WTC11 (cell line): ENCODE measurements around the gene PRCD. TPM values are rescaled to one million over a fixed set of nuclear protein-coding genes. Genes with fewer than 3 reads are reported as not detected.
A peak's percentile ranks its signal among the peaks of the same experiment; 100 is the strongest.

Experiments
- ATAC-seq: fragments of 200-7000 bp; cut with Tn5 transposase; 2 replicates; pipeline ENCODE4 v1.10.0; 2021; ENCODE audit warnings: mild to moderate bottlenecking, moderate library complexity
- CTCF ChIA-PET: fragments of 300-600 bp; sonication (Branson Sonifier 250); formaldehyde crosslinking; loops from one replicate; lab custom pipeline; 2021; ENCODE audit warnings: antibody characterized with exemption; lab: Charles Lee
- POLR2A ChIA-PET: fragments of 350-600 bp; sonication (Branson Sonifier 250); formaldehyde crosslinking; loops from one replicate; lab custom pipeline; 2021; ENCODE audit warnings: antibody characterized with exemption; lab: Charles Lee
- DNase-seq: peaks from one replicate; pipeline ENCODE4 v3.0.0; 2021; ENCODE audit warnings: low spot score
- H3K27ac Mint-ChIP-seq: 2 replicates; pipeline ENCODE4 v1.8.0; 2021; ENCODE audit warnings: mixed read lengths
- H3K27me3 Mint-ChIP-seq: 2 replicates; pipeline ENCODE4 v1.8.0; 2021; ENCODE audit warnings: low read depth, mild to moderate bottlenecking, moderate library complexity, mixed read lengths
- H3K36me3 Mint-ChIP-seq: 2 replicates; pipeline ENCODE4 v1.8.0; 2021; ENCODE audit warnings: mixed read lengths
- H3K4me1 Mint-ChIP-seq: 2 replicates; pipeline ENCODE4 v1.8.0; 2022; ENCODE audit warnings: mixed read lengths
- H3K4me3 Mint-ChIP-seq: 2 replicates; pipeline ENCODE4 v1.8.0; 2021; ENCODE audit warnings: mild to moderate bottlenecking, moderate library complexity, mixed read lengths
- H3K9me3 Mint-ChIP-seq: 2 replicates; pipeline ENCODE4 v1.8.0; 2021; ENCODE audit warnings: mixed read lengths
- ELF4 ChIP-seq: sonication (generic); formaldehyde crosslinking; IDR thresholded peaks from 2 replicates; pipeline ENCODE4 v1.8.1; 2022; ENCODE audit warnings: low read depth, mild to moderate bottlenecking, moderate library complexity, missing genetic modification reagents
- NFE2L1 ChIP-seq: sonication (generic); formaldehyde crosslinking; IDR thresholded peaks from 2 replicates; pipeline ENCODE4 v1.8.1; 2023; ENCODE audit warnings: missing genetic modification reagents
- ZNF138 ChIP-seq: sonication (generic); formaldehyde crosslinking; conservative IDR thresholded peaks from 2 replicates; pipeline ENCODE4 v1.8.1; 2022; ENCODE audit warnings: mild to moderate bottlenecking, moderate library complexity, missing genetic modification reagents
- ZNF423 ChIP-seq: fragments of 250-450 bp; sonication (Bioruptor Pico); IDR thresholded peaks from 2 replicates; pipeline ENCODE4 v2.1.2; 2022; ENCODE audit warnings: mild to moderate bottlenecking, moderate library complexity
- total RNA-seq: library from RNA; stranded (reverse); gene quantifications from 3 replicates; pipeline ENCODE4 v1.2.3, GENCODE V29; 2021
- TF ChIP-seq, protein P1 (sequence below): fragments of 250-450 bp; sonication (Bioruptor Pico); IDR thresholded peaks from 2 replicates; pipeline ENCODE4 v1.9.0; 2021; ENCODE audit warnings: mild to moderate bottlenecking
- TF ChIP-seq, protein P2 (sequence below): sonication (generic); formaldehyde crosslinking; IDR thresholded peaks from 2 replicates; pipeline ENCODE4 v1.8.0; 2023; ENCODE audit warnings: mild to moderate bottlenecking, missing genetic modification reagents
- TF ChIP-seq, protein P3 (sequence below): sonication (generic); formaldehyde crosslinking; IDR thresholded peaks from 2 replicates; pipeline ENCODE4 v1.8.1; 2023; ENCODE audit warnings: mild to moderate bottlenecking, missing genetic modification reagents, moderate library complexity
- TF ChIP-seq, protein P4 (sequence below): sonication (generic); formaldehyde crosslinking; IDR thresholded peaks from 2 replicates; pipeline ENCODE4 v1.8.1; 2022; ENCODE audit warnings: mild to moderate bottlenecking, moderate library complexity, missing genetic modification reagents
- TF ChIP-seq, protein P5 (sequence below): sonication (generic); formaldehyde crosslinking; IDR thresholded peaks from 2 replicates; pipeline ENCODE4 v1.8.1; 2023; ENCODE audit warnings: mild to moderate bottlenecking, missing genetic modification reagents, moderate library complexity
- TF ChIP-seq, protein P6 (sequence below): fragments of 250-450 bp; sonication (Bioruptor Pico); IDR thresholded peaks from 2 replicates; pipeline ENCODE4 v1.9.0; 2021; ENCODE audit warnings: mild to moderate bottlenecking

The PRCD gene
- total RNA-seq, 1 experiment from 2014 or later: 2.7 TPM

DNA sequence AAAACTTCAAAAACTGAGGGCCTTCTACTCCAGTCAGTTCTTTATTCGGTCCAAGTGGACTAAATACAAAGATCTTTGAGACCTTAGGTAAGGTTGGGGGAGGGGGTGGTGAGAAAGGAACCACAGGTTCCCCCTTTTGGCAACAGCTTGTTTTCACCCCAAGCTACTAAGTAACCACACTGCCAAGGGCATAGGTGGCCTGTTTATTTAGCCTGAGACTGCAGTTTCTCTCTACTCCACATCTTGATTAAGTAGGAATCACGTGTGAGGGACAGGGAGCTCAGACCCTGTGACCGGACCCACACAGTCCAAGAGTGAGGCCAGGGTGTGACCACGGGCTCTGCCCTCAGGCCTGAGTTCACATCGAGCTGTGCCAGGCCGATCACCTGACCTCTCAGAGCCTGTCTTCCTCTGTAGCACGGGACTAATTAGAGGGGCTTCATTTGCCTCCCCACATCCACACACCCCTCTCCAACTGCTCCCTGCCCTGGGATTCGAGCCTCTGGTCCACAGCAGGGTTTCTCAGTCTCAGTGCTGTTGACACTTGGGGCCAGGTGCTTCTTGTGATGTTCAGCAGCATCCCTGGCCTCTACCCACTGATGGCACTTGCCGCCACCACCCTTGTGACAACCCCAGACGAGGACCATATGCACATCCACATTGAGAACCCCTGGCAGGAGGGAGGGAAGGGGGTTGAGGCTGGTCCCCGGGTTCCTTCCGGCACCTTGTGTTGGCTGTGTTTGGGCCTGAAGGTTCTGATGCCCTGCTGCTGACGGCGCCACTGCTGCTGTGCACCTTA, 28.0 kb downstream of the PRCD start:
- POLR2A ChIA-PET: interaction anchor here (0.5 to 1.2 kb wide), 3 partner anchors 9 to 1029 kb away, joined by 3 read pairs; no protein-coding TSS in a partner anchor
- CTCF ChIA-PET: interaction anchor here (0.8 to 4.8 kb wide), 15 partner anchors 10 to 140 kb away, joined by 3 to 45 read pairs (median 7); no protein-coding TSS in a partner anchor
- DNase-seq: no peak
- ATAC-seq: peak; percentile 23
- Mint-ChIP-seq H3K4me3 (no peak overlapping the region), H3K36me3 (peaks cover 31% of the 10 kb centered on the region), H3K4me1 (peaks cover 38% of the 10 kb centered on the region), H3K27ac (peak overlapping the region; percentile 84), H3K27me3 (no peaks in the 10 kb centered on the region), H3K9me3 (no peaks in the 10 kb centered on the region)
- TF ChIP-seq, protein P1, sequence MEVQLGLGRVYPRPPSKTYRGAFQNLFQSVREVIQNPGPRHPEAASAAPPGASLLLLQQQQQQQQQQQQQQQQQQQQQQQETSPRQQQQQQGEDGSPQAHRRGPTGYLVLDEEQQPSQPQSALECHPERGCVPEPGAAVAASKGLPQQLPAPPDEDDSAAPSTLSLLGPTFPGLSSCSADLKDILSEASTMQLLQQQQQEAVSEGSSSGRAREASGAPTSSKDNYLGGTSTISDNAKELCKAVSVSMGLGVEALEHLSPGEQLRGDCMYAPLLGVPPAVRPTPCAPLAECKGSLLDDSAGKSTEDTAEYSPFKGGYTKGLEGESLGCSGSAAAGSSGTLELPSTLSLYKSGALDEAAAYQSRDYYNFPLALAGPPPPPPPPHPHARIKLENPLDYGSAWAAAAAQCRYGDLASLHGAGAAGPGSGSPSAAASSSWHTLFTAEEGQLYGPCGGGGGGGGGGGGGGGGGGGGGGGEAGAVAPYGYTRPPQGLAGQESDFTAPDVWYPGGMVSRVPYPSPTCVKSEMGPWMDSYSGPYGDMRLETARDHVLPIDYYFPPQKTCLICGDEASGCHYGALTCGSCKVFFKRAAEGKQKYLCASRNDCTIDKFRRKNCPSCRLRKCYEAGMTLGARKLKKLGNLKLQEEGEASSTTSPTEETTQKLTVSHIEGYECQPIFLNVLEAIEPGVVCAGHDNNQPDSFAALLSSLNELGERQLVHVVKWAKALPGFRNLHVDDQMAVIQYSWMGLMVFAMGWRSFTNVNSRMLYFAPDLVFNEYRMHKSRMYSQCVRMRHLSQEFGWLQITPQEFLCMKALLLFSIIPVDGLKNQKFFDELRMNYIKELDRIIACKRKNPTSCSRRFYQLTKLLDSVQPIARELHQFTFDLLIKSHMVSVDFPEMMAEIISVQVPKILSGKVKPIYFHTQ (CRISPR knock-in tag): peak; percentile 39; the same call in 1 of the 2 replicates
- TF ChIP-seq ZNF423 (CRISPR knock-in tag) (no peak), ZNF138 (CRISPR knock-in tag) (no peak)
- TF ChIP-seq, protein P2, sequence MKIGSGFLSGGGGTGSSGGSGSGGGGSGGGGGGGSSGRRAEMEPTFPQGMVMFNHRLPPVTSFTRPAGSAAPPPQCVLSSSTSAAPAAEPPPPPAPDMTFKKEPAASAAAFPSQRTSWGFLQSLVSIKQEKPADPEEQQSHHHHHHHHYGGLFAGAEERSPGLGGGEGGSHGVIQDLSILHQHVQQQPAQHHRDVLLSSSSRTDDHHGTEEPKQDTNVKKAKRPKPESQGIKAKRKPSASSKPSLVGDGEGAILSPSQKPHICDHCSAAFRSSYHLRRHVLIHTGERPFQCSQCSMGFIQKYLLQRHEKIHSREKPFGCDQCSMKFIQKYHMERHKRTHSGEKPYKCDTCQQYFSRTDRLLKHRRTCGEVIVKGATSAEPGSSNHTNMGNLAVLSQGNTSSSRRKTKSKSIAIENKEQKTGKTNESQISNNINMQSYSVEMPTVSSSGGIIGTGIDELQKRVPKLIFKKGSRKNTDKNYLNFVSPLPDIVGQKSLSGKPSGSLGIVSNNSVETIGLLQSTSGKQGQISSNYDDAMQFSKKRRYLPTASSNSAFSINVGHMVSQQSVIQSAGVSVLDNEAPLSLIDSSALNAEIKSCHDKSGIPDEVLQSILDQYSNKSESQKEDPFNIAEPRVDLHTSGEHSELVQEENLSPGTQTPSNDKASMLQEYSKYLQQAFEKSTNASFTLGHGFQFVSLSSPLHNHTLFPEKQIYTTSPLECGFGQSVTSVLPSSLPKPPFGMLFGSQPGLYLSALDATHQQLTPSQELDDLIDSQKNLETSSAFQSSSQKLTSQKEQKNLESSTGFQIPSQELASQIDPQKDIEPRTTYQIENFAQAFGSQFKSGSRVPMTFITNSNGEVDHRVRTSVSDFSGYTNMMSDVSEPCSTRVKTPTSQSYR (CRISPR knock-in tag): no peak
- TF ChIP-seq, protein P3, sequence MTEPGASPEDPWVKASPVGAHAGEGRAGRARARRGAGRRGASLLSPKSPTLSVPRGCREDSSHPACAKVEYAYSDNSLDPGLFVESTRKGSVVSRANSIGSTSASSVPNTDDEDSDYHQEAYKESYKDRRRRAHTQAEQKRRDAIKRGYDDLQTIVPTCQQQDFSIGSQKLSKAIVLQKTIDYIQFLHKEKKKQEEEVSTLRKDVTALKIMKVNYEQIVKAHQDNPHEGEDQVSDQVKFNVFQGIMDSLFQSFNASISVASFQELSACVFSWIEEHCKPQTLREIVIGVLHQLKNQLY (CRISPR knock-in tag): no peak
- TF ChIP-seq, protein P4, sequence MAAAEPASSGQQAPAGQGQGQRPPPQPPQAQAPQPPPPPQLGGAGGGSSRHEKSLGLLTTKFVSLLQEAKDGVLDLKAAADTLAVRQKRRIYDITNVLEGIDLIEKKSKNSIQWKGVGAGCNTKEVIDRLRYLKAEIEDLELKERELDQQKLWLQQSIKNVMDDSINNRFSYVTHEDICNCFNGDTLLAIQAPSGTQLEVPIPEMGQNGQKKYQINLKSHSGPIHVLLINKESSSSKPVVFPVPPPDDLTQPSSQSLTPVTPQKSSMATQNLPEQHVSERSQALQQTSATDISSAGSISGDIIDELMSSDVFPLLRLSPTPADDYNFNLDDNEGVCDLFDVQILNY: no peak
- TF ChIP-seq, protein P5, sequence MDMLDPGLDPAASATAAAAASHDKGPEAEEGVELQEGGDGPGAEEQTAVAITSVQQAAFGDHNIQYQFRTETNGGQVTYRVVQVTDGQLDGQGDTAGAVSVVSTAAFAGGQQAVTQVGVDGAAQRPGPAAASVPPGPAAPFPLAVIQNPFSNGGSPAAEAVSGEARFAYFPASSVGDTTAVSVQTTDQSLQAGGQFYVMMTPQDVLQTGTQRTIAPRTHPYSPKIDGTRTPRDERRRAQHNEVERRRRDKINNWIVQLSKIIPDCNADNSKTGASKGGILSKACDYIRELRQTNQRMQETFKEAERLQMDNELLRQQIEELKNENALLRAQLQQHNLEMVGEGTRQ (CRISPR knock-in tag): peak; percentile 43; the same call in 1 of the 2 replicates
- TF ChIP-seq, protein P6, sequence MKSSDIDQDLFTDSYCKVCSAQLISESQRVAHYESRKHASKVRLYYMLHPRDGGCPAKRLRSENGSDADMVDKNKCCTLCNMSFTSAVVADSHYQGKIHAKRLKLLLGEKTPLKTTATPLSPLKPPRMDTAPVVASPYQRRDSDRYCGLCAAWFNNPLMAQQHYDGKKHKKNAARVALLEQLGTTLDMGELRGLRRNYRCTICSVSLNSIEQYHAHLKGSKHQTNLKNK: no peak

DNA sequence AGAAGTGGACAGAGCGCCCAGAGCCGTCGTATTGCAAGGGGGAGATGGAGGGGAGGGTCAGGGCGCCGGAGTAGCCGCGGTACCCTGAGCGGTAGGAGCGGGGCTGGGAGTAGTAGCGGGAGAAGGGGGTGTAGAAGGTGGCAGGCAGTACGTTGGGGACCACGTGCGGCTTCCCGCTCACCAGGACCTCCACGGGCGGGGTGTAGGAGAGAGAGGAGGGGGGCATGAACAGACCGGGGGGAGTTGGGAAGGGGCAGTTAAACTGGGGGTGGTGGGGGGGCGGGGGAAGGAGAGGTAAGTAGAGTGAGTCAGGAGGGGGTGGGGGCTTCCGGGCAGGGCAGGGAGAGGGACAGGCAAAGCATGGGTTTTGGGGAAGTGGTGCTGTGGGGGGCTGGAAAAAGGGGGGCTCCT, 29.0 kb downstream of the PRCD start:
- TF ChIP-seq NFE2L1 (CRISPR knock-in tag): 0 out of 2 replicates have a peak, but pooled peaks have one; percentile 21
- TF ChIP-seq ELF4 (CRISPR knock-in tag): no peak
- Mint-ChIP-seq H3K4me3 (no peak overlapping the region), H3K4me1 (peaks cover 36% of the 10 kb centered on the region), H3K36me3 (peaks cover 25% of the 10 kb centered on the region), H3K27ac (no peak overlapping the region), H3K27me3 (no peaks in the 10 kb centered on the region), H3K9me3 (no peaks in the 10 kb centered on the region)
- ChIA-PET CTCF (interaction anchor here (0.5 to 4.8 kb wide), 8 partner anchors 10 to 113 kb away, joined by 3 to 45 read pairs (median 12); no protein-coding TSS in a partner anchor), POLR2A (no interaction called here)
- peak; percentile 27 for ATAC-seq
- DNase-seq: no peak
